Measurements from ENCODE around the gene PRLR.

DNA sequence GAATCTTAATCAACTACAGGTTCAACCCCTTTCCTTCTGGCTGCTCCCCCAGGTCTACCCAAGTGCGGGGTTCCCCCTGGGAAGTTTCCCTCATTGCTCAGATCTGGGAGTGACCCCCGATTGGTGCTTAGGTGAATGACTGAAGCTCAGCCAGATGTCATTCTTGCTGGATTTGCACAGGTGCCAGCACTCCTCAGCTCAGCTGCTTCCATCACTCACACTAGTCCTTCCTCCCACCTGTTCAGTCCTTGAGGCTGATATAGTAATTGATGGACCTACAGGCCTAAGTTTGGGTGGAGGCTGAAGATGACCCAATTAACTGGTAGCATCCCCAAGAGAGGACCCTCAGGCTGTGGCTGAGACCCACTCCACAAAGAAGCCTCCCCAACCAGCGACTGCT, 32.9 kb downstream of the PRLR start:
- TF ChIP-seq, protein P1, sequence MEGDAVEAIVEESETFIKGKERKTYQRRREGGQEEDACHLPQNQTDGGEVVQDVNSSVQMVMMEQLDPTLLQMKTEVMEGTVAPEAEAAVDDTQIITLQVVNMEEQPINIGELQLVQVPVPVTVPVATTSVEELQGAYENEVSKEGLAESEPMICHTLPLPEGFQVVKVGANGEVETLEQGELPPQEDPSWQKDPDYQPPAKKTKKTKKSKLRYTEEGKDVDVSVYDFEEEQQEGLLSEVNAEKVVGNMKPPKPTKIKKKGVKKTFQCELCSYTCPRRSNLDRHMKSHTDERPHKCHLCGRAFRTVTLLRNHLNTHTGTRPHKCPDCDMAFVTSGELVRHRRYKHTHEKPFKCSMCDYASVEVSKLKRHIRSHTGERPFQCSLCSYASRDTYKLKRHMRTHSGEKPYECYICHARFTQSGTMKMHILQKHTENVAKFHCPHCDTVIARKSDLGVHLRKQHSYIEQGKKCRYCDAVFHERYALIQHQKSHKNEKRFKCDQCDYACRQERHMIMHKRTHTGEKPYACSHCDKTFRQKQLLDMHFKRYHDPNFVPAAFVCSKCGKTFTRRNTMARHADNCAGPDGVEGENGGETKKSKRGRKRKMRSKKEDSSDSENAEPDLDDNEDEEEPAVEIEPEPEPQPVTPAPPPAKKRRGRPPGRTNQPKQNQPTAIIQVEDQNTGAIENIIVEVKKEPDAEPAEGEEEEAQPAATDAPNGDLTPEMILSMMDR (IDR thresholded peaks at IDR 0.05; ENCODE audit: low read length), result no peak
- no peak for TF ChIP-seq EZH2phosphoT487 (IDR thresholded peaks at IDR 0.05; ENCODE audit: low read length)
- no peak for TF ChIP-seq EZH2 (optimal IDR thresholded peaks at IDR 0.05; ENCODE audit: low read depth, low read length)

Data from MM.1S (cell line).